GM19455 (cell line): ENCODE data around the gene KRTAP10-10.
"Not testable (repeated sequence)": the region's sequence is repeated elsewhere in the genome, so short reads cannot be mapped to it uniquely, and the experiment has no call there.

Experiments used
- ATAC-seq: cut with Tn5 transposase; IDR thresholded peaks from one replicate; pipeline ENCODE4 v1.9.1; 2021; ENCODE audit not compliant: unreplicated experiment

The KRTAP10-10 gene

DNA sequence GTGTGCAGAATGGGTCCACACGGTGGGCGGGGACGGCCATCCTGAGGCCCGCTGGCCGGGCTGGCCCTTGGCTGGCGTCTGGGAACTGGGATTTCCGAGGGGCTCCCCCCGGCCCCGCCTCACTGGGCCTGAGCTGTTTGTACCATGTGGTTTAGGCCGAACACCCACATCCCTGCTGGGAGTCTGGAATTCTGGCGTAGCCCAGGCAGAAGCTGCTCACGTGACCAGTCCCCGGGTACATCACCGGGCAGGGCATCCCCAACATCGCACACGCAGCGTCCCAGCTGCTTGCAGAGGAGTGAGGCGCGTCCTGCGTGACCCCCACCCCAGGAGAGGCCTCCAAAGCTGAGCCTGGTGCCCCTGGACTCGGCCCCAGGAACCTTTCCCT lies 34.7 kb upstream of the KRTAP10-10 start:
- no peak for ATAC-seq

DNA sequence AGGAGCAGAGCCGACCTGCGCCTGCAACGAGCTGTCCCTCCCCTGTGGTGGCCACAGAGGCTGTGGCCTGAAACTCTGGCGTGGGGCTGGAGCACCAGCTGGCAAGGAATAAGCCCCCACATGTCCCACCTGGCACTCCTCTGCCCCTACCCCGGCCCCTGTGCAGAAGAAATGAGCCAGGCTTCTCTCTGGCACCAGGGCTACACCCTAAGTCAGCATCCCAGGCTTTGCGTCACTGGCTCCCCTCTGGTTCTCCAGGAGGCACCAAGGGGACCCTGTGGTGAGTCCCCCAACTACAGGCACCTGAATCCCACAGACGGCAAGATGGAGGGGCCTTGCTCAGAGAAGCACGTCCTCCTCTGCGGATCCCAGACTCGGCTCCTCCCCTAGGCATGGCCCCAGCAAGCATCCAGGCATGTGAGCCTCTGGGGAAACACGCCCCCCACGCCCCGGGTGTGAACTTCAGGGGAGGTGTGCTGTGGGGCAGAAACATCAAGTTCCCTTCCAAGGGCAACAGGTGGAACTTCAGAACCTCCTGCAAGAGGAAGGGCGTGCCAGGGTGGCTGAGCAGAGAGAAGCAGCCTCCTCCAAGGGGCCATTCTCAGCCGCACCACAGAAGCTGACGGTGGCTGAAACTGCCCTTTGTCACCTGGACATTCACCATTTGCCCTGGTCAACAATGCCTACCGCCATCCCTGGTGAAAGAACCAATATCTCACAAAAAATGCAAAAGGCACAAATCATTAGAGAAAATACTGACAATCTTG lies 33.9 kb upstream of the KRTAP10-10 start:
- no peak for ATAC-seq

DNA sequence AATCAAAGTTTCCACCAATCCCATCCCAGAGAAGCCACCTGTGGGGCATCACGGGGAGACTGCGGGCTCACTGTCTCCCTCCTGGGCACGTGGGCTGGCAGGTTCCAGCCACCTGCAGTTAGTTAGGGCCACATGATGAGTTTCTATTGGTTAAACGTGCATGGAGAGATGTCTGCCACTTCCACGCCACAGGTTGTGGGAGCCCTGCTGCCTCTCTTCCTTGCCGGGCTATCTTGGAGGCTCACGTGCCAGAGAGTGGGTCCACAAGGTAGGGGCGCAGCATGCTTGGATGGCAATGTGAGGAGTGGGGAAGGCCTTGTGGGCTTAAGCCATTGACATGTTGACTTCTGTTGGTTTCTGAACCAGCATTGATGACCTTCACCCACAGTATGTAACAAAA lies 33.2 kb upstream of the KRTAP10-10 start:
- ATAC-seq: no peak

DNA sequence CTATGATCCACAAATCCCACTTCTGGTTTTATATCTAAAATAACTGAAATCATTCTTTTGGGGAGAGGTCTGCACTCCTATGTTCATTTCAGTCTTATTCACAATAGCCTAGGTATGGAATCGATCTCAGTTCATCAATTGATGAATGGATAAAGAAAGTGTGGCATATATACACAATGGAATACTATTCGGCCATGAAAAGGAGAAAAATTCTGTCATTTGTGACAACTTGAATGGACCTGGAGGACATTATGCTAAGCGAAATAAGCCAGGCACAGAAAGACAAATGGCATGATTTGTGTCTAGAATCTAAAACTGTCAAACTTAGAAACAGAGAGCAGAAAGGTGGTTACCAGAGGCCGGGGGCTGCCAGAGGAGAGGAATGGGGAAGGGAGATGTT lies 30.7 kb upstream of the KRTAP10-10 start:
- no peak for ATAC-seq

DNA sequence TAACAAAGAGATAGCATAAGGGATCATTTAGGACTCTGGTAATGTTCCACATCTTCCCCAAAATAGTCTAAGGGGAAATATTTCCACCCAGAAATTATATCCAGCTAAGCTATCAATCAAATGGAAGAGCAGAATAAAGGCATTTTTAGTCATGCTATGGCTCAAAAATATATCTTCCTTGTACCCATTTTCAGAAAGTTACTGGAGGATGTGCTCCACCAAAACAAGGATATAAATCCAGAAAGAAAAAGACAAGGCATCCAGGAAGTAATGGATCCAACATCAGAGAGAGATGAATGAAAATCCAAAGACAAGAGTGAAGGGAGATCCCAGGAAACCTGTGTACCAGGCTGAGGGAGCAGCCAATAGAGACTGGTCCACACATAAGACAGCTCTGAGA lies 28.0 kb upstream of the KRTAP10-10 start:
- no peak for ATAC-seq

DNA sequence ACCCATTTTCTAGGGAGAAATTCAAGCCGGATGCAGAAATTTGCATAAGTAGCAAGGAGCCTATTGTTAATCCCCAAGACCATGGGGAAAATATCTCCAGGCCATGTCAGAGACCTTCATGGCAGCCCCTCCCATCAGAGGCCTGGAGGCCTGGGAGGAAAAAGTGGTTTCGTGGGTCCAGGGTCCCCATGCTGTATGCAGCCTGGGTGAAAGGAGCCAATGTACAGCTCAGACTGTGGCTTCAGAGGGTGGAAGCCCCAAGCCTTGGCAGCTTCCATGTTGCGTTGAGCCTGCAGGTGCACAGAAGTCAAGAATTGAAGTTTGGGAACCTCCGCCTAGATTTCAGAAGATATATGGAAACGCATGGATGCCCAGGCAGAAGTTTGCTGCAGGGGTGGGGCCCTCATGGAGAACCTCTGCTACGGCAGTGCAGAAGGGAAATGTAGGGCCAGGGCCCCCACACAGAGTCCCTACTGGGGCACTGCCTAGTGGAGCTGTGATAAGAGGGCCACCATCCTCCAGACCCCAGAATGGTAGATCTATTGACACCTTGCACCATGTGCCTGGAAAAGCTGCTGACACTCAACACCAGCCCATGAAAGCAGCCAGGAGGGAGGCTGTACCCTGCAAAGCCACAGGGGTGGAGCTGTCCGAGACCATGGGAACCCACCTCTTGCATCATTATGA lies 26.9 kb upstream of the KRTAP10-10 start:
- ATAC-seq: not testable (repeated sequence)

DNA sequence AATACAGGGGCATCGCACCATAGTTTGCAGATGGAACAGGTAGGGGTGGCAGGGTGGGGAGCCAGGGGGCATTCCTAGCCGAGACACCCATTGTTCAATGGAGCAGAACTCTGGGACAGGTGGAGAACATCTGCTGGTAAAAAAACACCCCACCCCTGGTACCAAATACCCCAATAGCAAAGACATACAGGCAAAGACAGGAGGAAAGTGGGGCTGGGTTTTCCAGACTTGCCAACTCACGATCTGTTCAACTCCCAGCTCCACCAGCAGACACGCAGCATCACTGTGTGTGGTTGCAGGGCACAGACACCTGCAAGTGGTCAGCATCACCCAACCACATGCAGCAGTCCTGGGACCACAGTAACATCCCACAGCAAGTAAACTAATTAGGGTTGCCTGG lies 25.6 kb upstream of the KRTAP10-10 start:
- ATAC-seq: no peak

DNA sequence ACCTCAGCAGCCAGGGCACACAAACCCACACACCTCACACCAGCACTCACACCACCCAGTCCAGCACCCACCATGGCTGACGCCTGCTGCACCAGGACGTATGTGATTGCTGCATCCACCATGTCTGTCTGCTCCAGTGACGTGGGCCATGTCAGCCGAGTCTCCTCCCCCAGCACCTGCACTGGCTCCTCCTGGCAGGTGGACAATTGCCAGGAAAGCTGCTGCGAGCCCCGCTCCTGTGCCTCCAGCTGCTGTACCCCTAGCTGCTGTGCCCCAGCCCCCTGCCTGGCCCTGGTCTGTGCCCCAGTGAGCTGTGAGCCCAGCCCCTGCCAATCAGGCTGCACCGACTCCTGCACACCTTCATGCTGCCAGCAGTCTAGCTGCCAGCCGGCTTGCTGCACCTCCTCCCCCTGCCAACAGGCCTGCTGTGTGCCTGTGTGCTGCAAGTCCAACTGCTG lies 25.1 kb upstream of the KRTAP10-10 start, which contains the start of gene KRTAP10-8:
Gene KRTAP10-8, plus strand, starts transcription at position 51 of the 458 bp plus-strand sequence. Its CDS starts 22 bp downstream, at position 73.
- ATAC-seq: no peak

DNA sequence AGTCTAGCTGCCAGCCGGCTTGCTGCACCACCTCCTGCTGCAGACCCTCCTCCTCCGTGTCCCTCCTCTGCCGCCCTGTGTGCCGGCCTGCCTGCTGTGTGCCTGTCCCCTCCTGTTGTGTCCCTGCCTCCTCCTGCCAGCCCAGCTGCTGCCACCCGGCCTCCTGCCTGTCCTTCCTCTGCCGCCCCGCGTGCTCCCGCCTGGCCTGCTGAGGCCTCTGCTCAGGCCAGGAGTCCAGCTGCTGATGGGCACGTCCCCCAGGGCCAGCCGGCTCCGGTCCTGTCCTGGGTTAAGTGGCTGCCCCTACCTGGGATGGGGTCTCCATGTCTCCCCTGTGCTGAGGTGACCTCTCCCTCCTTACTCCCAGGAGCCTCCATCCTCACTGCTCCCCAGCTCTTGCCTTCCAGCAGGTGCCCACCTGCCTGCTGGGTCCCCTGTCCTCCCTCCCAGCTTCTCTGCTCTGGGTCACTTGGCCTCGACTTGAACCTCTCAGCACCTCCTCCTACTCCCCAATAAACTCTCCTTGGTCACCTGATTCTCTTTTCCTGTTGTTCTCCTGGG lies 24.4 kb upstream of the KRTAP10-10 start:
- no peak for ATAC-seq

DNA sequence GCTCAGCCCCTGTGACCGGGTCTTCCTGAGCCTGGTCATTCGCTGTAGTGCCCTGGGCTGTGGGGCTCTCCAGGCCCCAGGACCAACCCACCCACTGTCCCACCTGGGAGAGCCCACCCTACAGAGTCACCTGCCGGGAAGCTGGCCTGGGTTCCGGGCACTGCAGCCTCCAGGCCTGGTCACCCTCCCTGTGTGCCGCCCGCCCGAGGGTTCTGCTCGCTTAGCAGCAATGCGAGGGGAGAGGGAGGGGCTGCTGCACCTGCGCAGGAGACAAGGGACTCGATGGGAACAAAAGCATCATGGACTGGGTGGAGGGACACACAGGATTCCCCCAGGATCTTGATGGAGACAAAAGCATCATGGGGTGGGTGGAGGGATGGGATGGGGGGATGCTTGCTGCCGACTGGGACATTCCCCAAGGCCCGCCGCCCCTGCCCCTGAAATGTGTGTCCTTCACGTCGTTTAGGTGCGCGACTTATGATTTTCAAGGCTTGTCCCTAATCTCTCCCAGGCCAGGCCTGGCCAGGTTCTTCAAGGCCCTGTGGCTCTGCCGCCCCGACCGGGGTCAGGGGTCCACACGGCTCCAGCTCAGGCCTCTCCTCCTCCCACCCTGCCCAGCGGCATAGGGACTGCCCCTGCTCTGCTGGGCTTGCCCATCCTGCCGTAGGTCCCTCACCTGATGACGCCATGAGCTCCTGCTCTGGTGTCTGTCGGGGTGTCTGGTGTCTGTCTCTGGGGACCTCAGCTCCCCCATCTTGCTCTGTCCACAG lies 23.6 kb upstream of the KRTAP10-10 start:
- no peak for ATAC-seq

DNA sequence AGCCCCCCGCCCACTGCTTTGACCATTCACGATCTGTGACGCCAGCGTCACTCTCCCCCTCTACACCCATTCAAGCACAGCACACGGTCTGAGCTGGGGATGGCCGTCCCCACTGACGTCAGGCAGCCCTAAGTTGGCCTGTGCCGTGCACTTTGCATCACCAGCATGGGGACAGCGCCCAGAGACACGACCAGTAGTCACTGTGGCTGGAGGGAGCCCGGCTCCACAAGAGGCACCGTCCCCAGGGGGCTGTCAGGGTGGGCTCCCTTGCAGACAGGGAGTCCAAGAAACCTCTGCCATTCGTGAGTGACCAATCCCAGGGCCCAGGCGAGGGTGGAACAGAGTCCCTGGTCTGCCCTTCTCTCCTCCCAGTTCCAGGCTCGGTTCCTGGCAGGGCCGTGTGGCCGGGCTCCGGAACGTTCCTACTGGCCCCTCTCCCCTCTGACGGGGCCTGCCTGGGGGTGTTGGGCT lies 23.0 kb upstream of the KRTAP10-10 start:
- ATAC-seq: no peak

DNA sequence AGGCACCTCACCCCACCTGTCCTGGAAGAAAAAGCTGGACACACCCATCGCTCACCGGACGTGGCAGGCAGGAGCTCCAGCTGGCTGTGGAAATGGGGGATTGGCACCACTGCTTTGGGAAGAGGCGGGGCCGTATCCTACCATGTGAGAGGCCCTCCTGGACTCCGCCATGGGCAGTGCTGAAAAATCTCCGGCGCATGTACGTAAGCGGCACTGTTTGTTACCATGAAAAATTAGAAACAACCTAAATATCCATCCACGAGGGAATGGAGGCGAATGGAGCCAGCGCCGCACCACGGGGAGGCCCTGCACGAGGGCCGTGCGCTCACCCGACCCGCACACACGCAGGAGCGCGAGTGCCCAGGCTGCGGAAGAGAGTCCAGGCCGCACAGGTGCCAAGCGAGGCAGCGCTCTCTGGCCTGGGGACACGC lies 22.2 kb upstream of the KRTAP10-10 start:
- ATAC-seq: no peak

DNA sequence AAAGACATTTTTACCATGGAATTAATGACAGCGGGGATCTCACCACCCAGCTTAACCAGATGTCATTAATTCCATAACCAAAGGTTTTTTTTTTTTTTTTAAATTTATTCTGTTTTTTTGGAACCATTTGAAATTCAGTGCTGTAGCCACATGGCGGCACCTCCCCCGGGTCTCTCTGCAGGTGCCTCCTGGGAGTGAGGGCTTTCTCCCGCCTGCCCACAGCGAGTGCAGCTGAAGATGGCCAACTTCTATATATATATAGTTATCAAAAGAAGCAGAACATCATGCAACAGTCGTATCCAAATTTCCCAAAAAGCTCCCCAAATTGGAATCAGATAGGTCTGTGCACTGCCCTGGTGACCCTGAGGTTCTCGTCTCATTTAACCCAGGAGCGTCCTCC lies 21.7 kb upstream of the KRTAP10-10 start:
- ATAC-seq: no peak

DNA sequence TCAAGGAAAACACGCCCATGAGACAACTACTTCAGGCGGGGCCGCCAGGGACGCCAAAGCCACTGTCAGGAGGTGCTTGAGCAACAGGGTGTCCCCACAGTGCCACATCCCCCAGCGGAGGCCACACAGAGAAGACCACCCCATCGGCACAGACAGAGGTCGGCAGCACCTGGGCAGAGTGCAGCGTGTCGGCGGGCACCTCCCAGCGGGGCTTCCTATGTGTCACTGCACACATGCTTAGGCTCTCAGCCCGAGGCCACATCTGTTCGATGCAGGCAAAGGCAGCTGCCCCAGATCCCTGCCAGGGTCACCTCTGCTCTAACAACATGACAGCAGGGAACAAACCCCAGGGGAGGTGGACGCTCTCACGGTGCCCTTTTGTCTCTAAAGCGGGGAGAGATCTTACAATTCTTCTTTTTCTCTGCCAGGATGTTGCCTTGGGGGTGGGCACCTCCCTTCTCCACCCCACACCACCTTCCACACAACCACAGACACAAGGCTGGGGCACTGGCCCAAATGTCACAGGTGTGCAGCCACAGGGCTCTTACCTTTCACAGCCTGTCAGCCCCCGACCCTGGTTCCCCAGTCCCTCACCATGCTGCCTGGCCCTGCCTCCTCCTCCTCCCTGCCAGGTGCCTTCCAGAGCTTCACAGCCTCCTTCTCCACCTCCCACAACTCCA lies 21.1 kb upstream of the KRTAP10-10 start:
- ATAC-seq: no peak

DNA sequence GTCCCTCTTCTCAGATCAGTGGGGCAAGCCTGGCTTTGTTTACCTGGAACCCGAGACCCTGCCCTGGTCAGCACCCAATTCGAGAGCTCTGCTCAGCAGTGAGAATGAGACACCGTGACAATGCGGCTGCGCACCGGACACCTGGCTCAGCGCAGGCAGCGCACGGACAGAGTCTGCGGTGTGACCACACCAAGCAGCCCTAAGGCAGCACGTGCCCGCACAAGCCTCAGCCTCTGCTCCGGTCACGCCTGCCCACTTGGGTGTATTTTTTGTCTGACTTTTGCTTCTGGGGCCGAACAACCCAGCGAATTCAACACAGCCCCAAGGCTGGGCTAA lies 20.6 kb upstream of the KRTAP10-10 start:
- ATAC-seq: no peak

DNA sequence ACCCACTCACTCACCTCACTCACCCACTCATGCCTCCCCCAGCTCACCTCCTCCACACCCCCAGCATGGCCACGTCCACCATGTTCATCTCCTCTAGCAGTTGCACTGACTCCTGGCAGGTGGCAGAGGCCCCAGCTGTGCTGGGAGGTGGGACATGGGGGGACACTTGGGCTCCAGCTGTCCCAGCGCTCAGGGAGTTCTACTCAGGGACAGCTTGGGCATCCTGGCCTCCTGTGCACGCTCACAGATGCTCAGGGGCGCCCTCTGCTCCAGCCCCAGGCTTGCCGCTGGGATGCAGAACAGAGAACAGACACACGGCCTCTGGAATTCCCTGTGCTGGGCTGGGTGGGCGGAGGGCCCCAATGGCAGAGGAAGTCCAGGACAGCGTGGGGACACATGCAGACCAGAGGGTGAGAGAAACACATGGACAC lies 20.1 kb upstream of the KRTAP10-10 start:
- no peak for ATAC-seq

DNA sequence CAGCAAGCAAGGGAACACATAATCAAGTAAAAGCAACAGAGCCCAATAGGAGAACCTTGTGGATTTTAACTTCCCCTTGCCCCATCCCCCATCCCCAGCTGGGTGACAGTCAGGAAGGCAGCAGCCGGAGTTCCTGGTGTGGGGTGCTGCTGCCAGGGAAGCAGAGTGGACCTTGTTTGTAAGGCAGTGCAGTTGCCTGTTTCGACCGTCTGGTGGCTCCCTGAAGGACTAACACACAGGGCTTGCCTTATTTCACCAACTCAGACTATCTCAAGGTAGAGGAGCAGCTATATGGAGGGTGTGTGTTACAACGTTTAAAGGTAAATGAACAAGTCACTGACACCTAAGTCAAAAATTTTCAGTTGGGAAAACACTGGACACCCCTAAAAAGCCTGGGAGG lies 18.7 kb upstream of the KRTAP10-10 start:
- no peak for ATAC-seq

DNA sequence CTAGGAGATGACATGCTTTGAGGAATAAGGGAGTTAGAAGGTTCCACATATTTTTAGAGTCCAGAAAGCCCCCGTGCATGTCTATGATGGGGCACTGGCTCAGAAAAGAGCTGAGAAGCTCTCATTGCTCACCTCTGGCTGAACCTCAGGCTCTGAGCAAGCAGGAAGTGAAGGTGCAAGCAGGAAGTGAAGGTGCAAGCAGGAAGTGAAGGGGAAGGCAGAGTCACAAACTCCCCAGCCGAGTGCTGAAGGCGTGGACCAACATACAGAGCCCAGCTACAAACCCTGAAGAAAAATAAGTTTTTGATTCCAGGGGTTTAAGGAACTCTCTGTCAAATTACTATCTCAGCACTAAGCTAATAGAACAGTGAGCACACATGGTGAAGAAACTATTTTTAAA lies 18.2 kb upstream of the KRTAP10-10 start:
- ATAC-seq: no peak

DNA sequence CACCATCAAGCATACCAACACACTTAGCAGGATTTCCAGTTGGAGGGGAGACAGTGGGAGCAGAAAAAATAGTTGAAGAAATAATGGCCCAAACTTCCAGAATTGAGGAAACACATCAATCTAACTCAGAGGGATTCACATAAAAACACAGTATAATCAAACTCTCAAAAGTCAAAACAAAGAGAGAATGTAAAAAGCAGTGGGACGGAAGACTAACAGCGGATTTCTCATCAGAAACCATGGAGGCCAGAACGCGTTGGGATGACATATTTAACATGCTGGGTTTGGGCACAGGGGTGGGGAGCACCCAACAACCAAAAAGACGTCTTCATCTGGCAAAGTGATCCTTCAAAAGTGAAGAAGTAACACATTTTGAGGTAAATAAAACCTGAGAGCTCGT lies 17.3 kb upstream of the KRTAP10-10 start:
- no peak for ATAC-seq

DNA sequence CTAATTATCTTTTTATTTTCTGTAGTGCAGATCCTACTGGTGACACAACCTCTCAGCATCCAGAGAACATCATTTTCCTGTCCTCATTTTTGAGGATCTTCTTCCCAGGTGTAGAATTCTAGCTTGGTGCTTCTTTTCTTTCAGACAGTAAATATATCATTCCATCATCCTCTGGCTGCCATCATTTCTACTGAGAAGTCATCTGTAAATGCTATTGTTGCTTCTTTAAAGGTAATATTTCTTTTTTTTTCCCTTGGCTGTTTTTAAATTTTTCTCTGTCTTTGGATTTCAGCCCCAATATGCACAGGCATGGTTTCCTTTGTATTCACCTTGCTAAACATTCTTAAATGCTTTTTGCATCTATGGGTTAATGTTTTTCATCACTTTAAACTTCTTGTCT lies 13.6 kb upstream of the KRTAP10-10 start:
- ATAC-seq: no peak

DNA sequence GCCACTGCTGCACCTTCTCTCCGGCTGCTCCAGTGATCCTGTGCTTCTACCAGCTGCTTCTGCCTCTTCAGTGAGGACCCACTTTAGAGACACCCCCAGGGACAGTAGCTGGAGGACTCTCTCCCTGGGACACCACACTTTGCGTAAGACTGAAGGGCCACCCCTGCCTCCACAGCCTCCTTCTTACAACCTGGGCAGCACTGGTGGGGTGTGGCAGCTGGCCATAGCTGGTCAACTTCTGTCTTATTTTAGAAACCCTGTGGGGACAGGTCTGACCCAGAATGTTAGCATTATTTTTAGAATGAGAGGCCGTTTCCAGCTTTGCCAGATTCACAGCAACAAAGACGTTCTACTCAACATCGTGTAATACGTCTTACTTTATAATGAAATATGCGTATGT lies 11.4 kb upstream of the KRTAP10-10 start:
- no peak for ATAC-seq
